ENCODE measurements around the gene KIRREL3. TPM values are rescaled to one million over a fixed set of nuclear protein-coding genes. Genes with fewer than 3 reads are reported as not detected.

Gene KIRREL3
- total RNA-seq, 1 experiment from 2014 or later = 0.06 TPM

- Histone ChIP-seq H3K4me3 (no peak overlapping the region), H3K9me3 (replicated peaks) (no peaks in the 10 kb centered on the region), H3K36me3 (no peaks in the 10 kb centered on the region), H3K27ac (no peak overlapping the region), H3K4me1 (no peaks in the 10 kb centered on the region), H3K27me3 (no peaks in the 10 kb centered on the region)
- DNase-seq = no peak
These were observed 299.1 kb downstream of the KIRREL3 start for GRCh38 chr11:126701520-126701897.

- H3K4me3 ChIP-seq = no peak overlapping the region
- H3K27ac ChIP-seq = no peak overlapping the region
- no peaks in the 10 kb centered on the region for H3K9me3 ChIP-seq (replicated peaks)
- H3K4me1 ChIP-seq = no peaks in the 10 kb centered on the region
- no peak for DNase-seq
- H3K36me3 ChIP-seq = no peaks in the 10 kb centered on the region
- H3K27me3 ChIP-seq = no peaks in the 10 kb centered on the region
These were observed 299.6 kb downstream of the KIRREL3 start for GRCh38 chr11:126700768-126701519.

DNA sequence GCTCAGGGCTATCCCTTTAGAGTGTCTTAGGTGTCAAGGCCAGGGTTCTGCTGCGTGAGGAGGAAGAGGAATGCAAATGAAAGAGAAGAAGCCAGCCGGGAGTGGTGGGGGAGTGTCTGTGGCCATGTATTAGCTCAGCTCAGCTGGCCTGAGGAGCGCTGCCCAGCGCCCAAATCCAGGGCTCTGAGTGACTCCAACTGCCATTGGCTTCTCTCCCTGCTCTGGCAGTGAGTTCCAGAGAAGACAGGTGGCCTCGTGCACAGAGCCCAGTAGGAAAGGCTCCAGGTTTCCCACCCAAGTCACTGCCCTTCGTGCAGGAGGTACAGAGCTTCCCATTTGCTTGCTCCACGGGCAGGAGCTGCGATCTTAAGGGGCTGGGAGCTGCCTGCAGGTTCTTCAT lies 302.0 kb downstream of the KIRREL3 start:
- DNase-seq = no peak
- no peaks in the 10 kb centered on the region for H3K4me1 ChIP-seq
- no peak overlapping the region for H3K4me3 ChIP-seq
- H3K9me3 ChIP-seq (replicated peaks) = no peaks in the 10 kb centered on the region
- H3K27ac ChIP-seq = no peak overlapping the region
- H3K36me3 ChIP-seq = no peaks in the 10 kb centered on the region
- no peaks in the 10 kb centered on the region for H3K27me3 ChIP-seq

- H3K9me3 ChIP-seq (replicated peaks) = no peaks in the 10 kb centered on the region
- no peak for DNase-seq
- no peaks in the 10 kb centered on the region for H3K4me1 ChIP-seq
- H3K36me3 ChIP-seq = no peaks in the 10 kb centered on the region
- no peak overlapping the region for H3K4me3 ChIP-seq
- H3K27me3 ChIP-seq = no peaks in the 10 kb centered on the region
- no peak overlapping the region for H3K27ac ChIP-seq
These were observed 302.6 kb downstream of the KIRREL3 start for GRCh38 chr11:126697936-126698335.

DNA sequence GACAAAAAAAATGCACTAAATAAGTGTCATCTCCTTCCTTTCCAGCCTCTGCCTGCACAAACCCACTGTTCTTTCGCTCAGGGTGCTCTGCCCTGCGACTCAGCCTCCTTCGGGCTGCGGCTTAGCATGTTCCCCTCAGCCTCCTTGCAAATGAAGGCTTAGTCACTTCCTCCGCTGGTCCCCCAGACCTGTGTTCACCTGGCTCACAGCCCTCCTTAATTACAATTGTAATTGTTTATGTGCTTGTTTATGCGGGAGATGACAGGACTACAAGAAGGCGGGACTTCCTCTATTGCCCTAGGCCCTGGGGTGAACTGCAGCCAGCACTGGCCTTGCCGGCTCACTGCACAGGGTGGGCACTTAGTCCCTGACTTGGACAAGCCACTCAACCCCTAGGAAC lies 303.6 kb downstream of the KIRREL3 start:
- DNase-seq = no peak
- no peak overlapping the region for H3K4me3 ChIP-seq
- no peak overlapping the region for H3K27ac ChIP-seq
- no peaks in the 10 kb centered on the region for H3K4me1 ChIP-seq
- H3K9me3 ChIP-seq (replicated peaks) = no peaks in the 10 kb centered on the region
- H3K27me3 ChIP-seq = no peaks in the 10 kb centered on the region
- no peaks in the 10 kb centered on the region for H3K36me3 ChIP-seq

DNA sequence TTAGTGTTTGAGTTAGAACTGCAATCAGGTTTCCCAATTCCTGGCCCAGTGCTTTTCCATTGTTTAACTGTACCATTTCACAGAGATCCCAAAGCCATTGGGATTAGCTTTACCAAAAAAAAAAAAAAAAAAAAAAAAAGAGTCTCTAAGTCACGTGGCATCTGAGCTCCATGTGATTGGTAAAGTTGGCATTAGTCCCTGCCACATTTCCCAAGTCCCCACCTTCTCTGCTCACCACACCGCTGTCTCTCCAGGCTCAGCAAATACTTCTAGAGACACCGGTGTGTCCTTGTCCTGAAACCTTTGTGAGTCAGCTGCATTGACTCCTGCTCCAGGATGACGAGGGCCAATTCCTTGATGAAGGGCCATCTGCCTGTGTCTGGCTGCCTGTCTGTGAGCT lies 305.3 kb downstream of the KIRREL3 start:
- H3K4me1 ChIP-seq = no peaks in the 10 kb centered on the region
- no peak overlapping the region for H3K27ac ChIP-seq
- no peak overlapping the region for H3K4me3 ChIP-seq
- H3K9me3 ChIP-seq (replicated peaks) = no peaks in the 10 kb centered on the region
- H3K27me3 ChIP-seq = no peaks in the 10 kb centered on the region
- H3K36me3 ChIP-seq = no peaks in the 10 kb centered on the region
- DNase-seq = no peak

- H3K9me3 ChIP-seq (replicated peaks) = no peaks in the 10 kb centered on the region
- no peaks in the 10 kb centered on the region for H3K27me3 ChIP-seq
- no peaks in the 10 kb centered on the region for H3K36me3 ChIP-seq
- no peak overlapping the region for H3K4me3 ChIP-seq
- H3K27ac ChIP-seq = no peak overlapping the region
- no peak for DNase-seq
- no peaks in the 10 kb centered on the region for H3K4me1 ChIP-seq
These were observed 306.4 kb downstream of the KIRREL3 start for GRCh38 chr11:126694065-126694625.

GRCh38 chr11:126687477-126687876 lies 313.1 kb downstream of the KIRREL3 start:
- no peak overlapping the region for H3K27ac ChIP-seq
- DNase-seq = no peak
- H3K27me3 ChIP-seq = no peaks in the 10 kb centered on the region
- H3K4me3 ChIP-seq = no peak overlapping the region
- H3K9me3 ChIP-seq (replicated peaks) = no peaks in the 10 kb centered on the region
- no peaks in the 10 kb centered on the region for H3K36me3 ChIP-seq
- H3K4me1 ChIP-seq = no peaks in the 10 kb centered on the region

GRCh38 chr11:126686938-126687337 lies 313.6 kb downstream of the KIRREL3 start:
- no peaks in the 10 kb centered on the region for H3K27me3 ChIP-seq
- no peak for DNase-seq
- no peaks in the 10 kb centered on the region for H3K9me3 ChIP-seq (replicated peaks)
- H3K4me3 ChIP-seq = no peak overlapping the region
- no peaks in the 10 kb centered on the region for H3K4me1 ChIP-seq
- no peaks in the 10 kb centered on the region for H3K36me3 ChIP-seq
- H3K27ac ChIP-seq = no peak overlapping the region

GRCh38 chr11:126683766-126684728 lies 316.5 kb downstream of the KIRREL3 start:
- no peak overlapping the region for H3K27ac ChIP-seq
- H3K9me3 ChIP-seq (replicated peaks) = no peaks in the 10 kb centered on the region
- H3K36me3 ChIP-seq = no peaks in the 10 kb centered on the region
- no peaks in the 10 kb centered on the region for H3K27me3 ChIP-seq
- no peak overlapping the region for H3K4me3 ChIP-seq
- no peaks in the 10 kb centered on the region for H3K4me1 ChIP-seq
- DNase-seq = no peak

DNA sequence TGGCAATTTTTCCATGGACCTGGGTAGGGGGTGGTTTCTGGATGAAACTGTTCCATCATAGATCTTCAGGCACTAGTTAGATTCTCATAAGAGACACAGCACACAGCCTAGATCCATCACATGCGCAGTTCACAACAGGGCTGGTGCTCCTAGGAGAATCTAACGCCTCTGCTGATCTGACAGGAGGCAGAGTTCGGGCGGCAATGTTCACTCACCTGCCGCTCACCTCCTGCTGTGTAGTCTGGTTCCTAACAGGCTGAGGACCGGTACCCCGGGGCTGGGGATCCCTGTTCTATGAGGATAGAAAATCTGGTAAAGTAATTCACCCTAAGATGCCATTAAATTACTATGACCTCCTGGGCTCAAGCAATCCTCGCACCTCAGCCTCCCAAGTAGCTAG lies 318.0 kb downstream of the KIRREL3 start:
- Histone ChIP-seq H3K27me3 (no peaks in the 10 kb centered on the region), H3K4me3 (no peak overlapping the region), H3K36me3 (no peaks in the 10 kb centered on the region), H3K9me3 (replicated peaks) (no peaks in the 10 kb centered on the region), H3K4me1 (no peaks in the 10 kb centered on the region), H3K27ac (no peak overlapping the region)
- DNase-seq = no peak

DNA sequence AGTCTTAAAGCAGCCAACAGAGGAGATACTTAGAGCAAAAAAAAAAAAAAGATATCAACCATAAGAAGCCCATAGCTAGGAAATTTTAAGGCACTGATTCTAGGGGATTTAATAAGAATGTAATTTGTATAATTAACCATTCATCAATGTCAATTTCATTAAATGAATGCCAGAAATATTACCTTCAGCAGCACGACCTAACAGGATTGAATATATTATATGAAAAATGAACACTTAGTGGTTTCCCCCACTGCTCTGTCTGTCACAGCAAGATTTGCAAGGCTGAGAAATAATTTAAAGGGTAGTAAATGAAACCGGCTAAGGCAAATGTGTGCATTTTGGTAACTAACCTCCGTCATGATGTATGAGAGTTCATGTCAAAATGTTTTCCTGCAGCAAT lies 319.9 kb downstream of the KIRREL3 start:
- H3K36me3 ChIP-seq = no peaks in the 10 kb centered on the region
- no peak overlapping the region for H3K4me3 ChIP-seq
- no peaks in the 10 kb centered on the region for H3K4me1 ChIP-seq
- no peaks in the 10 kb centered on the region for H3K9me3 ChIP-seq (replicated peaks)
- no peak overlapping the region for H3K27ac ChIP-seq
- no peak for DNase-seq
- H3K27me3 ChIP-seq = no peaks in the 10 kb centered on the region

GRCh38 chr11:126680131-126680530 lies 320.4 kb downstream of the KIRREL3 start:
- Histone ChIP-seq H3K27me3 (no peaks in the 10 kb centered on the region), H3K9me3 (replicated peaks) (no peaks in the 10 kb centered on the region), H3K4me1 (no peaks in the 10 kb centered on the region), H3K27ac (no peak overlapping the region), H3K36me3 (no peaks in the 10 kb centered on the region), H3K4me3 (no peak overlapping the region)
- DNase-seq = no peak

GRCh38 chr11:126679033-126679432 lies 321.5 kb downstream of the KIRREL3 start:
- Histone ChIP-seq H3K4me1 (no peaks in the 10 kb centered on the region), H3K4me3 (no peak overlapping the region), H3K9me3 (replicated peaks) (no peaks in the 10 kb centered on the region), H3K27me3 (no peaks in the 10 kb centered on the region), H3K27ac (no peak overlapping the region), H3K36me3 (no peaks in the 10 kb centered on the region)
- DNase-seq = no peak

GRCh38 chr11:126676536-126676935 lies 324.0 kb downstream of the KIRREL3 start:
- Histone ChIP-seq H3K4me1 (no peaks in the 10 kb centered on the region), H3K4me3 (no peak overlapping the region), H3K27ac (no peak overlapping the region), H3K27me3 (no peaks in the 10 kb centered on the region), H3K9me3 (replicated peaks) (no peaks in the 10 kb centered on the region), H3K36me3 (no peaks in the 10 kb centered on the region)
- no peak for DNase-seq
